Chondrocyte (in vitro differentiated cells): ENCODE measurements around the gene OR8D1. TPM values are rescaled to one million over a fixed set of nuclear protein-coding genes. Genes with fewer than 3 reads are reported as not detected.

Experiments used
- DNase-seq: peaks from one replicate; pipeline ENCODE4 v3.0.0; 2021; ENCODE audit warnings: mixed read lengths, low spot score
- H3K27ac Mint-ChIP-seq: one replicate; pipeline ENCODE4 v1.8.0; 2021; ENCODE audit warnings: mild to moderate bottlenecking, moderate library complexity, mixed read lengths; ENCODE audit not compliant: unreplicated experiment
- H3K27me3 Mint-ChIP-seq: 2 replicates; pipeline ENCODE4 v1.8.0; 2021; ENCODE audit warnings: low read depth, mixed read lengths
- H3K36me3 Mint-ChIP-seq: 2 replicates; pipeline ENCODE4 v1.8.0; 2021; ENCODE audit warnings: low read depth, mixed read lengths
- H3K4me1 Mint-ChIP-seq: 2 replicates; pipeline ENCODE4 v1.8.0; 2021; ENCODE audit warnings: low read depth, mild to moderate bottlenecking, mixed read lengths
- H3K4me3 Mint-ChIP-seq: one replicate; pipeline ENCODE4 v1.8.0; 2021; ENCODE audit warnings: mild to moderate bottlenecking, moderate library complexity, mixed read lengths; ENCODE audit not compliant: unreplicated experiment
- H3K9me3 Mint-ChIP-seq: 2 replicates; pipeline ENCODE4 v1.8.0; 2021; ENCODE audit warnings: low read depth, mixed read lengths
- CTCF ChIP-seq: fragments of 200-600 bp; sonication (generic); IDR thresholded peaks from 2 replicates; pipeline ENCODE4 v1.5.0; 2021; ENCODE audit warnings: antibody characterized with exemption, mild to moderate bottlenecking, moderate library complexity
- total RNA-seq: library from RNA; stranded (reverse); gene quantifications from 3 replicates; pipeline ENCODE4 v1.2.1, GENCODE V29; 2021

OR8D1 gene
- total RNA-seq, 1 donor from 2014 or later, result not detected

- Mint-ChIP-seq H3K9me3 (peaks cover 5% of the 10 kb centered on the region), H3K27ac (no peak overlapping the region), H3K36me3 (no peaks in the 10 kb centered on the region), H3K27me3 (peaks cover 4% of the 10 kb centered on the region), H3K4me1 (no peaks in the 10 kb centered on the region), H3K4me3 (no peak overlapping the region)
- no peak for DNase-seq
- no peak for TF ChIP-seq CTCF
Measured at GRCh38 chr11:124339396-124340141, 25.8 kb upstream of the OR8D1 start.

GRCh38 chr11:124331873-124332272 is 18.1 kb upstream of the OR8D1 start:
- Mint-ChIP-seq H3K9me3 (no peaks in the 10 kb centered on the region), H3K27ac (no peak overlapping the region), H3K4me3 (no peak overlapping the region), H3K27me3 (peaks cover 23% of the 10 kb centered on the region), H3K4me1 (no peaks in the 10 kb centered on the region), H3K36me3 (no peaks in the 10 kb centered on the region)
- no peak for TF ChIP-seq CTCF
- DNase-seq, result no peak

DNA sequence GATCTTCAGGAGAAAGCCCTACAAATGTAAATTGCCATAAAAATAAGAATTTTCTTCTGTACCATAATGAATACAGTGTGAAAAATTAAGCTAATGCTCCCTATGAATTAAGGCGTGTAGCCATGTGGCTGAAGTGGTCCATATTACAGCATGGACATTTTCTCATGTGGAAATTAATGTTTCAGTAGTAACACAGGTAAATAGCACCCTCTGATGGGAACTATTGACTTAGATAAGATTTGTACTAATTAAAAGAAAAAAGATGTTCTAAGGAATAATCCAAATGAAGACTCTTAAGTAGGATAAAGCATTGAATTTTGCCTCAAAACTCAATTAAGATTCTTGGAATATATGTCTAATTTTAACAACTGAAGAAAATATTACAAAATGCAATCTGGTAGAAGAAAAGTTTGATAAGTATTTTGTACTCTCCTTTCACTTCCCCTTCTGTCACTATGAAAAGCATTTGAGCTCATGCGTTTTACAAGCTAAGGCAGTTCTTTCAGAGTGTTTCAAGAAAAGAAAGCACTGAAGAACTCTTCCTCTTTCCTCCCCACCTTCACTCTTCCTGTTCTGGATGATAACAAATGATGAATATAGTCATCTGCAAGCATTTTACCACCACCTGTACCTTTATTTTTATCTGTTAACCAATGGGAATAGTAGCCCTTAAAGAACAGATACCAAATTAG is 16.2 kb upstream of the OR8D1 start:
- H3K36me3 Mint-ChIP-seq, result no peaks in the 10 kb centered on the region
- H3K9me3 Mint-ChIP-seq, result no peaks in the 10 kb centered on the region
- H3K27me3 Mint-ChIP-seq, result peaks cover 24% of the 10 kb centered on the region
- H3K27ac Mint-ChIP-seq, result no peak overlapping the region
- H3K4me3 Mint-ChIP-seq, result no peak overlapping the region
- no peaks in the 10 kb centered on the region for H3K4me1 Mint-ChIP-seq
- no peak for DNase-seq
- peak; percentile 36 for TF ChIP-seq CTCF

- DNase-seq, result no peak
- no peak for TF ChIP-seq CTCF
- H3K9me3 Mint-ChIP-seq, result no peaks in the 10 kb centered on the region
- H3K27ac Mint-ChIP-seq, result no peak overlapping the region
- no peaks in the 10 kb centered on the region for H3K4me1 Mint-ChIP-seq
- H3K4me3 Mint-ChIP-seq, result no peak overlapping the region
- no peaks in the 10 kb centered on the region for H3K36me3 Mint-ChIP-seq
- H3K27me3 Mint-ChIP-seq, result peaks cover 24% of the 10 kb centered on the region
Measured at GRCh38 chr11:124327775-124328174, 14.0 kb upstream of the OR8D1 start.

DNA sequence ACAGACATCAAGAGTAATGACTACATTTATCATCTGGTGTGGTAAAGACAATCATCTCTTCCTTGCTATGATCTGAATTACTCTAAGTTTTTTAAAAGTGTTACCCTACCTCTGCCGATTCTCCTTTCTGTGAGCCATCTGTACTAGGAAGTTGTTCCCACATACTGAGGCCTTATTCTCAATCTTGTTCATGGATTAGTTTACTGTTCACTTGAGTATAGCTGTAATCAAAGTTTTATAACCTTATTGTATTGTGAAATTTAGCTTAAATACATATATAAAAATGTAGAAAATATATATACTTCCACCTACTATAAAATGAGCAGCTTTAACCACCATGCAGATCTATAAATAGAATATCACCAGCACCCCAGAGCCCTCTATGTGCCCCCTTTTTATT is 8.6 kb upstream of the OR8D1 start:
- no peak for TF ChIP-seq CTCF
- Mint-ChIP-seq H3K4me1 (no peaks in the 10 kb centered on the region), H3K4me3 (no peak overlapping the region), H3K36me3 (no peaks in the 10 kb centered on the region), H3K27me3 (peaks cover 11% of the 10 kb centered on the region), H3K9me3 (no peaks in the 10 kb centered on the region), H3K27ac (no peak overlapping the region)
- DNase-seq, result no peak
